Measurements from ENCODE around the gene JOSD2. TPM values are rescaled to one million over a fixed set of nuclear protein-coding genes. Genes with fewer than 3 reads are reported as not detected.
A peak's percentile ranks its signal among the peaks of the same experiment; 100 is the strongest.
"Not testable (repeated sequence)": the region's sequence is repeated elsewhere in the genome, so short reads cannot be mapped to it uniquely, and the experiment has no call there.

Gene JOSD2
- total RNA-seq, 6 experiments from 2014 or later = 15.0 to 27.5 (median 19.1) TPM

DNA sequence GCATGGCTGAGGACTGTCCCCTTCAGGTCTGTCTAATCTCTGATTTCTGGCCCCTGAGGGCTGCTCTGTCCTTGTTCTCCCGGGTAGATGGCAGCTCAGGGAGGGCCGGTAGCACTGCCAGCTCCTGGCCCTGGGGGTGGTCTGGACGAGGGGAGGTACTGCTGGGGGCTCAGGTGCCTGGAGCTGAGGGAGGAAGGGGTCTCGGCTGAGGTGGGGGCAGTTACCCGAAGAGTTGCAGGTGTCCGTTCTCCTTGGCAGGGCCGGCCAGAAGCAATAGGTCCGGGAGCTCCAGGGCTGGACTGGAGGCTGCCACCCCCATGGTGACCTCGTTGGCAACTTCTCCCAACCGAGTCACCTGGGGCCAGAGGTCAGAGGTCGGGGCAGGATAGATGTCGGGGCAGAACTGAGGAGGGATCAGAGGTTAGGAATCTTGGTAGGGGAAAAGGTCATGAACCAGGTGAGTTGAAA, 35.9 kb downstream of the JOSD2 start:
- intact Hi-C loops (cut with DNase I) = no loop called here
- 36% methylated on average over 5 of the region's 12 CpGs for WGBS (ENCODE audit: insufficient coverage, low coverage, low lambda C conversion rate, missing lambda C conversion rate)
- peak in 2 of 4 donors; percentile 8 to 34 for ATAC-seq

DNA sequence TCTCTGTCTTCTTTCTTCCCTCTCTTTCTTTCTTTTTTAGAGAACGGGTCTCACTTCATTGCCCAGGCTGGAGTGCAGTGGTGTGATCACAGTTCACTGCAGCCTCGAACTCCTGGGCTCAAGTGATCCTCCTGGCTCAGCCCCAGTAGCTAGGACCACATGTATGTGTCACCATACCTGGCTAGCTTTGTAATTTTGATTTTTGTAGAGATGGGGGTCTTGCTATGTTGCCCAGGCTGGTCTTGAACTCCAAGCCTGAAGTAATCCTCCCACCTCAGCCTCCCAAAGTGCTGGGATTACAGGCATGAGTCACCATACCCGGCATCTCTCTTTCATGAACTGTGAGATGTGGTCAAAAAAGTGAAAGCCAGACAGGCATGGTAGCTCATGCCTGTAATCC, 37.7 kb downstream of the JOSD2 start:
- H3K4me3 ChIP-seq; H3K36me3 ChIP-seq; H3K27ac ChIP-seq; ATAC-seq; H3K4me1 ChIP-seq; H3K9me3 ChIP-seq; H3K27me3 ChIP-seq; intact Hi-C loops (cut with DNase I): not testable (repeated sequence)
- peak in 1 of 3 donors; percentile 6 for DNase-seq
- WGBS (ENCODE audit: insufficient coverage, low coverage, low lambda C conversion rate, missing lambda C conversion rate) = 65% methylated on average over 3 of the region's 3 CpGs

More for the DNA sequence above, 35.9 kb downstream of the JOSD2 start:
- TF ChIP-seq, protein P1, sequence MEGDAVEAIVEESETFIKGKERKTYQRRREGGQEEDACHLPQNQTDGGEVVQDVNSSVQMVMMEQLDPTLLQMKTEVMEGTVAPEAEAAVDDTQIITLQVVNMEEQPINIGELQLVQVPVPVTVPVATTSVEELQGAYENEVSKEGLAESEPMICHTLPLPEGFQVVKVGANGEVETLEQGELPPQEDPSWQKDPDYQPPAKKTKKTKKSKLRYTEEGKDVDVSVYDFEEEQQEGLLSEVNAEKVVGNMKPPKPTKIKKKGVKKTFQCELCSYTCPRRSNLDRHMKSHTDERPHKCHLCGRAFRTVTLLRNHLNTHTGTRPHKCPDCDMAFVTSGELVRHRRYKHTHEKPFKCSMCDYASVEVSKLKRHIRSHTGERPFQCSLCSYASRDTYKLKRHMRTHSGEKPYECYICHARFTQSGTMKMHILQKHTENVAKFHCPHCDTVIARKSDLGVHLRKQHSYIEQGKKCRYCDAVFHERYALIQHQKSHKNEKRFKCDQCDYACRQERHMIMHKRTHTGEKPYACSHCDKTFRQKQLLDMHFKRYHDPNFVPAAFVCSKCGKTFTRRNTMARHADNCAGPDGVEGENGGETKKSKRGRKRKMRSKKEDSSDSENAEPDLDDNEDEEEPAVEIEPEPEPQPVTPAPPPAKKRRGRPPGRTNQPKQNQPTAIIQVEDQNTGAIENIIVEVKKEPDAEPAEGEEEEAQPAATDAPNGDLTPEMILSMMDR (IDR thresholded peaks at IDR 0.05) = no peak
- TF ChIP-seq POLR2A (IDR thresholded peaks at IDR 0.05) = no peak
- Histone ChIP-seq H3K27ac (no peak overlapping the region), H3K9me3 (no peaks in the 10 kb centered on the region), H3K4me3 (no peak overlapping the region), H3K4me1 (peaks cover 0 to 6% (median 2%) of the 10 kb centered on the region in 4 donors), H3K36me3 (peaks cover 0 to 13% (median 4%) of the 10 kb centered on the region in 4 donors), H3K27me3 (no peaks in the 10 kb centered on the region)
- peak in 2 of 3 donors; percentile 64 to 66 for DNase-seq

DNA sequence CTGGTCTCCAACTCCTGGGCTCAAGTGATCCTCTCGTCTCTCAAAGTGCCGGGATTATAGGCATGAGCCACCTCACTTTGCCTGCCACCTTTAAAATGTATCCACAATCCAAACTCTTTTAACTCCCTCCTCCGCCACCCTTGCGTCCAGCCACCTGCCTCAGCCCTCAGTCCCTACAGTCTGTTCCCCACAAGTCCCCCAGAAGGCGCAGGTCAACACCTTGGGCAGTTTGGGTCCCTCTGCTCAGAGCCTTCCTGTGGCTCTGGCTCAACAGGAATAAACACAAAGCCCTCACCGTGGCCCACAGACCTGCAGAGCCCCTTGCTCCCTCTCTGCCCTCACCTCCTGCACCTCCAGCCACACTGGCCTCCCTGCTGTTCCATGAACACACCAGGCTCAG, 42.2 kb downstream of the JOSD2 start:
- H3K9me3 ChIP-seq = no peaks in the 10 kb centered on the region
- ATAC-seq (no peak), DNase-seq (no peak)
- H3K4me1 ChIP-seq = peaks cover 0 to 7% (median 0%) of the 10 kb centered on the region in 4 donors
- H3K27me3 ChIP-seq = no peaks in the 10 kb centered on the region
- intact Hi-C loops (cut with DNase I) = no loop called here
- no peak overlapping the region for H3K27ac ChIP-seq
- 87% methylated on average over 3 of the region's 6 CpGs for WGBS (ENCODE audit: insufficient coverage, low coverage, low lambda C conversion rate, missing lambda C conversion rate)
- TF ChIP-seq POLR2A (IDR thresholded peaks at IDR 0.05) = no peak
- TF ChIP-seq, protein P1 (IDR thresholded peaks at IDR 0.05) = no peak
- H3K4me3 ChIP-seq = no peak overlapping the region
- no peaks in the 10 kb centered on the region for H3K36me3 ChIP-seq

DNA sequence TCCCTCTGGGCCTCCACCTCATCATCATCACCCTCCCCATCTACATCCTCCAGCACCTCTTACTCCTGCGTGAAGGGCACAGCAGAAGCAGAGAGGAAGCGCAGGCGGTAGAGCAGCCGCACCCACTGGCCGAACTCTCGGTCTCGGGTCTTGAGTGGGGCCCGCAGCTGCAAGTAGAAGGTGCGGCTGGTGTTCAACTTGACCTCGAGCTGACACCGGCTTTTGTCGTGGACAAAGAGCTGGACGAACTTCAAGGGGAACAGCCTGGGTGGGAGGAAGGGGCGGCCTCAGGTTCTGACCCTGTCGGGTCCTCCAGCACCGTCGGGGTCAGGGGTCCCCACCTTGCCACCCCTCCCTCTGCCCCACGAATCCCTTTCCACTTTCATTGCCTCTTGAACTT, 43.4 kb downstream of the JOSD2 start:
- Histone ChIP-seq H3K27me3 (no peaks in the 10 kb centered on the region), H3K9me3 (no peaks in the 10 kb centered on the region), H3K4me1 (peaks cover 0 to 7% (median 0%) of the 10 kb centered on the region in 4 donors), H3K27ac (no peak overlapping the region), H3K4me3 (no peak overlapping the region), H3K36me3 (no peaks in the 10 kb centered on the region)
- TF ChIP-seq, protein P1 (IDR thresholded peaks at IDR 0.05) = no peak
- TF ChIP-seq POLR2A (IDR thresholded peaks at IDR 0.05) = no peak
- WGBS (ENCODE audit: insufficient coverage, low coverage, low lambda C conversion rate, missing lambda C conversion rate) = 78% methylated on average over 7 of the region's 18 CpGs
- intact Hi-C loops (cut with DNase I) = no loop called here
- DNase-seq (no peak), ATAC-seq (no peak)

DNA sequence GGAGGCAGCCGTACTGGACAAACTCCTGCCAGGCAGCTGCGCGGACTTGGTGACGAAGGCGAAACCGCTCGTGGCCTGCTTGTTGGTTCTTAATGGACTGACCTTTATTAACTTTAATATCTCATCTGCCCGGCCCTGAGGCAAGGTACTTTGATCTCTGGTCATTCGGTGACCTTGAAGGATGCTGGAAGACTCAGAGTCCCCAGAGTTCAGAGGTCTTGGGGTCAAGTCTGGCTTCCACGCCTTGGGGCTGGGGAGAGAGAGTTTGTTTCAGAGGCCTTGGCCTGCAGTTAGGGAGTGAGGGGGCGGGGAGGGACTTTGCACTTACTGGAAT, 44.3 kb downstream of the JOSD2 start:
- no peak for TF ChIP-seq POLR2A (IDR thresholded peaks at IDR 0.05)
- DNase-seq (no peak), ATAC-seq (no peak)
- Histone ChIP-seq H3K27ac (no peak overlapping the region), H3K9me3 (no peaks in the 10 kb centered on the region), H3K4me3 (no peak overlapping the region), H3K4me1 (peaks cover 0 to 7% (median 0%) of the 10 kb centered on the region in 4 donors), H3K27me3 (no peaks in the 10 kb centered on the region), H3K36me3 (no peaks in the 10 kb centered on the region)
- intact Hi-C loops (cut with DNase I) = no loop called here
- WGBS (ENCODE audit: insufficient coverage, low coverage, low lambda C conversion rate, missing lambda C conversion rate) = 53% methylated on average over 3 of the region's 11 CpGs
